HG03457 (cell line): ENCODE results near the gene ZNF333.
"Not testable (repeated sequence)": the region's sequence is repeated elsewhere in the genome, so short reads cannot be mapped to it uniquely, and the experiment has no call there.

Experiments
- ATAC-seq: cut with Tn5 transposase; IDR thresholded peaks from one replicate; pipeline ENCODE4 v1.9.1; 2021; ENCODE audit warnings: moderate number of reproducible peaks; ENCODE audit not compliant: unreplicated experiment

Gene ZNF333

DNA sequence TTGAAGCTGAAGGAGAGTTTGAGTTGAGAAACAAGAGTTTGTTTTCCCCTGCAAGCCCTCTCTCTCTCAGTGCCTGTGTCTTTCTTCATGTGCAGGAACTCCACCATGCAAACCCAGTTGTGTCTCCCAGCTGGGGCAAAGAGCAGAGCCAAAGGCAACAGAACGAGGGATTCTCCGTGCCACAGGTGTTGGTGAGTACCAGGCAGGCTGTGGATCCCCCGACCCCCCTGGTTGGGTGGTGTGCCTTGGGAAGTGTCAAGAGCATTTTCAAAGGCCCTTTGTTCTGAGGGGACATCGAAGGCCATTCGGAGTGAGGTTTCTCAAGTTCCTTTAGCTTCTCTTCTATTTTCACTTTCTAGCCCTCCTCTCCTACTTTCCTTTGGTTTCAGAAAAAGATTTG is 5.6 kb downstream of the ZNF333 start:
- ATAC-seq, result no peak

DNA sequence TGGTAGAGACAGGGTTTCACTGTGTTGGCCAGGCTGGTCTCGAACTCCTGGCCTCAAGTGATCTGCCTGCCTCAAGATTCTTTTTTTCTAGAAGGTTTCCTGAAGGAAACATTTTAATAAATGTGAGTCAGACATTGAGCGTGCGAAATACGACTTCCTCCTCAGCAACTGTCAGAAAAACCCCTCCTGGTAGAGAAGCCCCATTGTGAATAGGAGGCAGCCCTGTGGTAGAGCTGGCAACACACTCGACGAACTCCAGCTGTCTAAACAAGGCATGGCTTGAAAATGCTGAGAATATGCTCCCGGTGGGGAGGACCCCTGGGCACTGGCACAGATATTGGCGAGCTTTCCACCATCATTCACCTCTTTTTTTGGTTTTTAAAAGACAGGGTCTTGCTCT is 9.8 kb downstream of the ZNF333 start:
- ATAC-seq, result no peak

DNA sequence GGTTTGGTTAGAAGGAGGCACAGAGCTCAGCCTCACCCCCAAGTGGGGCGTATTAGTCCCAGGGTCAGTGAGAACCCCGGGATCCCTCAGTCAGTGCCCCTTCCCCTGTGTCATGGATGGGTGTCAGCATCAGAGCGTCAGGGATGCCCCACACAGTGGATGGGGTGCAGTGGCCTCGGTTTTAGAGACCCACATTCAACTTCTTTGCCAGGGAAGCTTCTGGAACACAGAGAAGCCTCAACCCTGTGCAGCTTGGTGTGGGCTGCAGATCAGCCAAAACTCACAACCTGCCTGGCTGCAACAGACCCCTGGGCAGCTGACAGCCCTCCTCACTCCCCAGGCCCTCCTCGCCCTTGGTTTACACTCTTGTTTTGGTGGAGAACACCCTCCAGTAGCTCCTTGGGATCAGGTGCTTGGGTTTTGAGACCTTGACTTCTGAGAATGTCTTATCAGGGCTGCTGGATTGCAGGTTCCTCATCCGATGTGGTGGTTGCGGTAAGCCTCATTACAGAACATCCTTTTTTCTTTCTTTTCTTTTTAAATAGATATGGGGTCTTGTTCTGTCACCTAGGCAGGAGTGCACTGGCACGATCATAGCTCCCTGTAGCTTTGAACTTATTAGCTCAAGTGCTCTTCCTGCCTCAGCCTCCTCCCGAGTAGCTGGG is 11.0 kb downstream of the ZNF333 start:
- no peak for ATAC-seq

DNA sequence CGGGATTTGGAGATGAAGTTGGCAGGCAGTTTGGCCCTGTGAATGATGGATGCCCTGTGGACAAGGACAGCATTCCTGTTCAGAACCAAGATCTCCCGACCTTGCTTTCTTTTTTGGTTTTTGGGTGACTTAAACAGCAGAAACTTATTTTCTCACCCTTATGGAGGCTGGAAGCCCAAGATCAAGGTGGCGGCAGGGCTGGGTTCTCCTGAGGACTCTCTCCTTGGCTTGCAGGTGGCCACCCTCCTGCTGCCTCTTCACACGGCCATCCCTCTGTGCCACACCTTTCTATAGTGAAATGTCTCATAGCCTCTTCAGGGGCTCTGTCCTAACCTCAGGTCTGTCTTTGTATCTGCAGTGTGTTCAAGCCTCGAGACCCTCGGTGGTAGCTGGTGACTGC is 14.0 kb downstream of the ZNF333 start:
- ATAC-seq, result no peak

- ATAC-seq, result no peak
Measured at GRCh38 chr19:14704450-14704849, 14.6 kb downstream of the ZNF333 start.

DNA sequence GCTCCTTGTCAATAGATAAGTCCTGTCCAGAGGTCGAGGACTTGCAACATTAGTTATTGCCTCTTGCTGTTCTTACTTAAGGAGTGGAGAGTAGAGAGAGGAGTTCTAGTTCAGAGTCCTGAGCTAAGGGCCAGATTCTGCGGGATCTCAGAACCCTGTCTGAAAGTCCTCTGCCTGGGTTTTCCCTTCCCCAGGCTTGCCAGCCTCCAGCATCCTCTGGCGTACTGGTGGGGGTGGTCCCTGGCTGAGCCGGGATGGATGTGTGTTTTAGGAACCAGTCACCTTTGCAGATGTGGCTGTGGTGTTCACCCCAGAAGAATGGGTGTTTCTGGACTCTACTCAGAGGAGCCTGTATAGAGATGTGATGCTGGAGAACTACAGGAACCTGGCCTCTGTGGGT is 26.0 kb downstream of the ZNF333 start:
- ATAC-seq, result no peak

DNA sequence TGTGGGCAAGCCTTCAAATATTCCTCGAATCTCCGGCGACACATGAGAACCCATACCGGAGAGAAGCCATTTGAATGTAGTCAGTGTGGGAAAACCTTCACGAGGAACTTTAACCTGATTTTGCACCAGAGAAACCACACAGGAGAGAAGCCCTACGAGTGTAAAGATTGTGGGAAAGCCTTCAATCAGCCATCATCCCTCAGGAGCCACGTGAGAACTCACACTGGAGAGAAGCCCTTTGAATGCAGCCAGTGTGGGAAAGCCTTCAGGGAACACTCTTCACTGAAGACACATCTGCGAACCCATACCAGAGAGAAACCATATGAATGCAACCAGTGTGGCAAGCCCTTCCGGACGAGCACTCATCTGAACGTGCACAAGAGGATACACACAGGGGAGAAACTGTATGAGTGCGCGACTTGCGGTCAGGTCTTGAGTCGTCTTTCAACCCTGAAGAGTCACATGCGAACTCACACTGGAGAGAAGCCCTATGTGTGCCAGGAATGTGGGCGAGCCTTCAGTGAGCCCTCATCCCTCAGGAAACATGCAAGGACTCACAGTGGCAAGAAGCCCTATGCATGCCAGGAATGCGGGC is 28.8 kb downstream of the ZNF333 start:
- no peak for ATAC-seq

GRCh38 chr19:14719162-14719561 is 29.3 kb downstream of the ZNF333 start:
- ATAC-seq, result no peak

GRCh38 chr19:14722127-14722526 is 32.3 kb downstream of the ZNF333 start:
- no peak for ATAC-seq

- ATAC-seq, result no peak
Measured at GRCh38 chr19:14728595-14728994, 38.7 kb downstream of the ZNF333 start.

- ATAC-seq, result no peak
Measured at GRCh38 chr19:14731200-14731599, 41.4 kb downstream of the ZNF333 start.

DNA sequence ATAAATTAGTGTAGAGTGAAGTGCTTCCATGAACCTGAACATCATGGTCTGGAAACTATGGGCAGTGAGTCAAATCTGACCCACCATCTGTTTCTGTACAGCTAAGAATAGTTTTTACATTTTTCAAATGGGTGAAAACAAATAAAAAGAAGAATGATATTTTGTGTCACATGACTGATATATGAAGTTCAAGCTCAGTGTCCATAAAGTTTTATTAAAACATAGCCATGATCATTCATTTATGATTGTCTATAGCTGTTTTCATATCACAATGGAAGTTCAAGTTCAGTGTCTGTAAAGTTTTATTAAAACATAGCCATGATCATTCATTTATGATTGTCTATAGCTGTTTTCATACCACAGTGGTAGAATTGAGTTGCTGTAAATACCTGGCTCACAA is 42.7 kb downstream of the ZNF333 start:
- ATAC-seq, result no peak

DNA sequence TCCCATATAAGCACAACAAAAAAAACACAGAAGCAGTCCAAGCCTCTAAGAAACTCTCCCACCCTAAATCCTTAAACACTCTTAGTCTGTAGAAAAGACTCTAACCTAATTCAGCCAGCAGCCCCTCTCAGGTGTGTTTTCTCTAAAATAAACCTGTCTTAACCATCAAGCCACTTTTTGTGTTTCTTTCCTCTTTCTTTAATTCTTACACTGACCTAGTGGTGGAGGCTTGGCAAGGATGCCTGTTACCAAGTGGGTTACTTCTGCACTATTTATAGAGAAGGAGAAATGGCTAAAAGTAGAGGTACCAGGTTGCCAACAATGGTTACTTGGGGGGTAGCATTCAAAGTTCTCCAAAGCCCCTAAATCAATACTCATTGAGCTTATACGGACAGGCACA is 43.7 kb downstream of the ZNF333 start:
- no peak for ATAC-seq

DNA sequence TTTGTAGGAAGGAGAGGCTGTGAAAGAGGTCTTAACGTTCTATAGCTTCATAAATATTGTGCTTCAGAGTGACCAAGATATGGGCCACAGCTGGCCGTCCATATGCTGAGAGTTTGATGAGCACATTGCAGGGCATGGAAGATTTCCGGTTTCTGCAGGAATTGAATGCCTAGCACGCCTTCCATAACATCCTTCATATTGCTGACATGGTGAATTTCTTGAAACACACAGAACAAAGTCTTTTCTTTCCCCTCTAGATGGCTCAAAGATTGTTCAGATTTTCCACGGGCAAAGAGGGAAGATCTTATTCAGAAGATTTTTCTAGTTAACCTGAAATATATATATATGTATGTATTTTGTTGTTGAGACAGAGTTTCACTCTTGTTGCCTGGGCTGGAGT is 46.1 kb downstream of the ZNF333 start:
- ATAC-seq, result no peak

DNA sequence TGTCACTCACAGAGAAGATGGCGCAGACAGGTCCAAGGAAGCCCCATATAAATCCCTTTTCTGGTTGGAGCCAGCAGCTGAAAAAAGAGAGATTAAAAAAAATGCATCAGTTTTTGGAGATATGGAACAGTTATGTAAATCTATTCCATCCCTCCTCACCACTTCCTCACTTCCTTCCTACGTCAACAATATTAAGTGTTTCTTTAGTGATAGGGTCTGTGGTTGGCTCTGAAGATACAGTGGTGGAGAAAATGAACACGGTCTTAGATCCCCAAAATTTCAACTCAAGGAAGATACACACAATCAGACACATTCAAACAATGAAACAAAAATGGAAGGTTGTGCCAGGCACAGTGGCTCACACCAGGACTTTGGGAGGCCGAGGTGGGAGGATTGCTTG is 57.0 kb downstream of the ZNF333 start:
- no peak for ATAC-seq

DNA sequence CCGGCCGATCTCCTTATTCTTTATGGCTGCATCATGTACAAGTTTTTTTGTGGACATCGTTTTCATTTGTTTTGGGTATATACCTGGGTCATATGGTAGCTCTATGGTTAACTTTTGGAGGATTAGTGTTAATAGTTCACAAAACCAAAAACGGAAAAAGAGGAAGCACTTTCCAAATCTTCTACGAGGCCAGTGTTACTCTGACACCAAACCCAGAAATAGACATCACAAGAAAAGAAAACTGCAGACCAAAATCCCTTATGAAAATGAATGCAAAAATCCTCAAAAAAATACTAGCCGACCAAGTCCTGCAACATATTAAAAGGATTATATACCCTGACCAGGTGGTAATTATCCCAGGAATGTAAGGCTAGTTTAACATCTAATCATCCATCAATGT is 58.8 kb downstream of the ZNF333 start:
- no peak for ATAC-seq

DNA sequence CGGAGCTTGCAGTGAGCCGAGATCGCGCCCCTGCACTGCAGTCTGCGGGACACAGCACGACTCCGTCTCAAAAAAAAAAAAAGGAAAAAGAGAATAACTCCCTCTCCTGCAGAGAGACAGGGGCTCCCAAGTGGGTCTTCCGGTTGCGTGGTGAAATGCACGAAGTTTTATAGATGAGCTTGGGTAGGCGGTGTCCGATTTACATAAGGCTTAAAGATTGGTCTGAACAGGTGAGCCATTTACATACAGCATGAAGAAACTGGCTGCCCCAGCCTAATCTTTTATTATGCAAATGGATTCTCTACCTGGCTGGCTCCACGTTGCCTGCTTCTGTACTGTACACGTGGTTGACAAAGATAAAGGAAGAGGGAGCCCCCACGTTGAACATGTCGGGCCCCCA is 69.0 kb downstream of the ZNF333 start:
- no peak for ATAC-seq

DNA sequence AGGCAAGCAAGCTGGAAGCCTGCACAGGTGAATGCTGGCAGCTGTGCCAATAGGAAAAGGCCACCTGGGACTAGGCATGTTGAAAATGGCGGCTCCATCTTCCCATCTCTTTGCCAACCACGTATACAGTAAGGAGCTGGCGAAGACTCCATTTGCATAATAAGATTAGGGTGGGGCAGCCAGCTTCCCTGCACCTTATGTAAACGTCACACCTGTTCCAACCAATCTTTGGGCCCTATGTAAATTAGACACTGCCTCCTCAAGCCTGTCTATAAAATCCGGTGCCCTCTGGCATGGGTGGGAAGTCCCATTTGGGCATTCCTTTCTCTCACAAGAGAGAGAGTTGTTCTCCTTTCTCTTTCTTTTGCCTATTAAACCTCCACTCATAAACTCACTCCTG is 71.8 kb downstream of the ZNF333 start:
- ATAC-seq, result no peak

DNA sequence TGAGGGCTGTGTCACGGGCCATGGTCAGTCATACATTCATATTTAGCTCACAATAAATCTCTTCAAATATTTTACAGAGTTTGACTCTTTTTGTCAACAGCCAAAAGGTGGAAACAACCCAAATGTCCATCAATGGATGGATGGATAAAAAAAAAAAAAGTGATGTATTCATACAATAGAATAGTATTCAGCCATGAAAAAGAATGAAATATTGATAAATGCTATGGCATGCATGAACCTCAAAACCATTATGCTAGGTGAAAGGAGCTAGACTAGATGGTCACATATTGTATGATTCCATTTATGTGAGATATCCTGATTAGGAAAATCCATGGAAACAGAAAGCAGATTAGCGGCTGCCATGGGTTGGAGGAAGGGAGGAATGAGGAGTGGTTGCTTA is 72.3 kb downstream of the ZNF333 start:
- no peak for ATAC-seq

GRCh38 chr19:14763497-14764145 is 73.8 kb downstream of the ZNF333 start:
- ATAC-seq, result no peak

DNA sequence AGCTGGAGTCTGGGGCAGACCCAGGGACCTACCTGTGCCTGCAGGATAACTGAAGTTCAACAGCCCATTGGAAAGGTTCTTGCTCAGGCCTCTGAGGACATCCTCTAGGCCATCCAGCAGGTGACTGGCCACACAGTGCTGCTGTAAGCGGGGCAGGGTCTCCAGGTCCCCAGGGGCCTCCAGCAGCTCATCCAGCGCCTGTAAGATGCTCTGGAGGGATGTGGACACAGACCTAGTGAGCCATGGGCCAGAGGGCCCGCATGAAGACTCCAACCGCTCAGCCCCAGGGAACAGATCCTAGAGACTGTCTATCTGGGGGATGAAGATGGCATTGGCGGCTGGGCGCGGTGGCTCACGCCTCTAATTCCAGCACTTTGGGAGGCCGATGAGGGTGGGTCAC is 74.6 kb downstream of the ZNF333 start:
- ATAC-seq, result no peak

GRCh38 chr19:14765403-14765802 is 75.6 kb downstream of the ZNF333 start:
- ATAC-seq, result not testable (repeated sequence)

GRCh38 chr19:14765841-14766240 is 76.0 kb downstream of the ZNF333 start:
- ATAC-seq, result not testable (repeated sequence)
